HFF-Myc (cell line): ENCODE data around the gene GIMAP8.

Experiments used
- DNase-seq: peaks from one replicate; pipeline ENCODE4 v3.0.0-alpha.2; 2011; ENCODE audit warnings: low read depth; ENCODE audit errors: extremely low read depth
- H3K4me3 ChIP-seq: replicated peaks from 2 replicates; pipeline ENCODE4 v1.5.1; 2011; ENCODE audit warnings: low read depth, mild to moderate bottlenecking, control low read depth, low read length
- TF ChIP-seq, protein P1 (sequence below): IDR thresholded peaks from 2 replicates; pipeline ENCODE4 v1.5.1; 2012; ENCODE audit warnings: mild to moderate bottlenecking, low read depth, low read length, control low read depth; ENCODE audit errors: missing control alignments

Gene GIMAP8

DNA sequence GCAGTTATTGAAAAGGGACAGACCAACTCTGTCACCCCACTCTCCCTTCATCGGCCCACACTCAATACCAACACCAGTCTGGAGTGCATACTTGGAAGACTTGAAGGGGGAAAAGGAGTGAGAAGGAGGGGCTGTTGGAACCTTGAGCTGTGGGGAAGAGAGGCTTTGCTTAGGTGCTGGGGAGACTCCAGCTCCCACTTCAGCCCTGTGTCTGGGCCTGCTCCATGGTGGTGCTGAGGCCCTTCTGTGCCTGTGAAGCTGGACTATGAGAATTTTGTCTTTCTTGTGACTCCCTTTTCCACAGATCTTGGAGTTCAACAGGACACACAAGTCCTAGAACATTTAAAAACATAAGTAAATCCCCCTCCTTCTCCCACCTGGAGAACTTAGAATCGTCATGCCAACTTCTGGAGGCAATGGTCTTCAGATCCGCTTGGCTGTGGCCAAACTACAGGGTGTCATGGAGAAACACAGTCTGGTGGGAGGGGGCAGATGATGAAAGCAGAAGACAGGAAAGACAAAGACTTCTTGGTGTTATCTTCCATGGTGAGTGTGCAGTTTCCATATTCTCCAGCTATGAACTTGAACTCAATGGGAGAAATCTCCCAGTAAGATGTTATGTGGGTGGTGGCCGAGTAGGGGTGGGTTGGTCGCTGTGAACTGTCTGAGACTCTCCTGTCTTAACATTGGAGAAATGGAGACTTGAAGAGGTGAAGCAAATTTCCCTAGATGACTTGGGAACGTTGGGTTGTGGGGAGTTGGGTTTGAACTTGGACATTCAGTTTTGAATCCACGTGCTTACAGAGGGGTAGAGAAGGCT is 18.4 kb upstream of the GIMAP8 start:
- TF ChIP-seq, protein P1, sequence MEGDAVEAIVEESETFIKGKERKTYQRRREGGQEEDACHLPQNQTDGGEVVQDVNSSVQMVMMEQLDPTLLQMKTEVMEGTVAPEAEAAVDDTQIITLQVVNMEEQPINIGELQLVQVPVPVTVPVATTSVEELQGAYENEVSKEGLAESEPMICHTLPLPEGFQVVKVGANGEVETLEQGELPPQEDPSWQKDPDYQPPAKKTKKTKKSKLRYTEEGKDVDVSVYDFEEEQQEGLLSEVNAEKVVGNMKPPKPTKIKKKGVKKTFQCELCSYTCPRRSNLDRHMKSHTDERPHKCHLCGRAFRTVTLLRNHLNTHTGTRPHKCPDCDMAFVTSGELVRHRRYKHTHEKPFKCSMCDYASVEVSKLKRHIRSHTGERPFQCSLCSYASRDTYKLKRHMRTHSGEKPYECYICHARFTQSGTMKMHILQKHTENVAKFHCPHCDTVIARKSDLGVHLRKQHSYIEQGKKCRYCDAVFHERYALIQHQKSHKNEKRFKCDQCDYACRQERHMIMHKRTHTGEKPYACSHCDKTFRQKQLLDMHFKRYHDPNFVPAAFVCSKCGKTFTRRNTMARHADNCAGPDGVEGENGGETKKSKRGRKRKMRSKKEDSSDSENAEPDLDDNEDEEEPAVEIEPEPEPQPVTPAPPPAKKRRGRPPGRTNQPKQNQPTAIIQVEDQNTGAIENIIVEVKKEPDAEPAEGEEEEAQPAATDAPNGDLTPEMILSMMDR = no peak
- DNase-seq = no peak
- no peak overlapping the region for H3K4me3 ChIP-seq

DNA sequence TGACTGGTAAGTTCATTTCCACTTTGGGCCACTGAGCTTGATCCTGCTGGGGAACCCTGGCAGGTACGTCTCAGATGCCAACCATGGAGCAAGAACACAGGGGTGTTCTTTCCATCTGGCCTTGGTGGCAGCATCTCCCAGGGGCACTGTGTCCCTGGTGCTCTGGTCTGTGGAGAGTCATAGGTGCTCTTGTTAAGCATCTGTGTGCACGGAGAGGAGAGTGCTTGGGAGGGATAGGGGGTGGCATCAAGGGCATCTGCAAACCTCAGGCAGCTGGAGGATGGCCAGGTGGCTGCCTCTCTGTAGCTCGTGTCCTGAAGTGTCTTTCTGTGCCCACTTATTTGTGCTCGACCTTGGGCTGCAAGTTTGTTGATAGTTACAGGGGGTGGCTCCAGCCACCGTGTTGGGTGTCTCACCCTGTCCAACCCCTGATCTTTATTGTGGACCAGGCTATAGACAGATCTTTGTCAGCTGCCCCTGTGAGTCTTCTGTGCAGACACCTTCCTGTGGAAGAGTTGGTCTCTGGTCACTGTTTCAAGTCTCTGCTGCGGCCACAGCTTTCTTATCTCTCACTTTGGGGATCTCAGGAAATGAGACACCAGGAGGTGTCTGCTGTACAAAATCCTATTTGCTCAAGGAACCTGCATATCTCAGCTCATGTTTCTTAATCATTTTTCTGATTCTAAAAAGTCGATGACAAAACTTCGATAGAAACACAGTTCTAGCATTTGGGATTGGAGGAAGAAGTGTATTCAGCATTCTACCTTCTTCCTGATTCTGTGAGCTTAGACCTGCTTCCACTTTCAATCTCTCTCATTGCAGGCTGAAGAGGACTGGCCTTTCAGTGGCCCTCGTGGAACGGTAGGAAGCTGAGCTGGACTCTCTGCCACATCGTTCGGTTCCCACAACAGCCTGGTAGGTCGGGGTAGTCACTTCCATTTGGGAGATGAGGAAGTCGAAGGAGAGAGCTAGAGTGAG is 17.2 kb upstream of the GIMAP8 start:
- no peak for DNase-seq
- TF ChIP-seq, protein P1 = no peak
- no peak overlapping the region for H3K4me3 ChIP-seq

DNA sequence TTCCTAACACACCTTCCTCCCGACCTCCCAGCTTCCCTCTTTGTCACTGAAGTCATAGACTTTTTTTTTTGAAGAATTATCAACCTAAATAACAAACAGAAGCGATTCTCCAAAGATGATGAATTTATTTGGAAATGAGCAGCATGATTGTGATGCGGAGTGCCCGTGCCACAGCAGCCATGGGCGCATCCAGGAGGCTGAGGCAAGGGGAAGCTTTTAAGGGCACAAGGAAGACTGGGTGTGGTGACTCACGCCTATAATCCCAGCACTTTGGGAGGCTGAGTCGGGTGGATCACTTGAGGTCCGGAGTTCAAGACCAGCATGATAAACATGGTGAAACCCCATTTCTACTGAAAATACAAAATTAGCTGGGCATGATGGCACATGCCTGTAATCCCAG is 16.2 kb upstream of the GIMAP8 start:
- TF ChIP-seq, protein P1 = no peak
- H3K4me3 ChIP-seq = no peak overlapping the region
- DNase-seq = no peak

DNA sequence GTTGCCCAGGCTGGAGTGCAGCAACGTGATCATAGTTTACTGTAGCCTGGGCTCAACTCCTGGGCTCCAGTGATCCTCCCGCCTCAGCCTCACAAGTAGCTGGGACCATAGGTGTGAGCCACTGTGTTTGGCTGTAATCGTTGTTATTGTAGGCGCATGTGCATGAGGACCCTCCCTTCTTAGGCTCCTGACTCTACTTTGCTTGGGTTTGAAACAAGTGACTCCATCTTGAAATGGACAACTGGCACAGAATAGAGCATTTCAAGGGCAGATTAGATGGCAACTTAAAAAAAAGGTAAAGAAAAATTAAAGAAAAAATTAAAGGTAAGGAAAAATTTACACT is 15.4 kb upstream of the GIMAP8 start:
- TF ChIP-seq, protein P1 = no peak
- no peak for DNase-seq
- no peak overlapping the region for H3K4me3 ChIP-seq

DNA sequence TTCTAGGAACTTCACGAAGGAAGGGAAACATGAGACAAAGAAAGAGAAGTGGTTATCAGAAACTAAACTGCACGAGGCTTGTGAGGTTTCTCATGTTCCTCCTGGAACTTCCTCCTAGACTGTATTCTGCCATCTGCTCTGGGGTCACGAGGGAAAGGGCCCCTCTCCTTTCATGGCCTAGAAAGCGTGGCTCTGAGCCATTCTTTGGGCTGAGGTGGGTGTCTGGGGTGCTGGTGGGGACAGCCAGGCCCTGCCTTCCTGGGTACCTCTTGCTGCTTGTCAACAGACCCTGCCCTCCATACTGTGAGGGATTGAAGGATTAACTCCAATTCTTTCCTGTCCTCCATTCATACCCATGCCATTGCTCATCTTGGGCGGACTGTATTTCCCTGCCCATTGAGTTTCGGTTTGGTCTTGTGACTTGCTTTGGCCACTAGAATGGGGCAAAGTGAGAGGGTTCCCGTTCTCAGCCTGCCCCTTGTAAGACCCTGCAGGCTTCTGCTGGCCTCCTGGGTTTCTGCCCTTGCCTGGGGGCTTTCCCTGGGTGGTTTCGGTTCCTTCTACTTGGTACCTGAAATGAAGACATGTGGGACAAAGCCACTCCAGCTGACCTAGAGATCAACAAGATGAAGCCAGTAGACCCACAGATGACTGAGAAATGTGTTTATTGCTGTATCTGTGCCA is 14.9 kb upstream of the GIMAP8 start:
- no peak overlapping the region for H3K4me3 ChIP-seq
- DNase-seq = no peak
- TF ChIP-seq, protein P1 = no peak

DNA sequence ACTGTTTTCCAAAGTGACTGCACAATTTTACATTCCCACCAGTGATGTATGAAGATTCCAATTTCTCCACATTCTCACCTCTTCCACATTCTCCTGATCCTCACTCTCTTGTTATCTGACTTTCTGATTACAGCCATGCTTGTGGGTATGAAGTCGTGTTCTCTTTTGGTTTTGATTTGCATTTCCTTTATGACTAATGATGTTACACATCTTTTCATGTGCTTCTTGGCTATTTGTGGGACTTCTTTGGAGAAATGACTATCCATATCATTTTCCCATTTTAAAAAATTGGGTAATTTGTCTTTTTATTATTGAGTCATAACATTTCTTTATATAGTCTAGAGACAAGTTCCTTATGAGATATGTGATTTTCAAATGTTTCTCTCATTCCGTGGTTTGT is 10.5 kb upstream of the GIMAP8 start:
- DNase-seq = no peak
- no peak overlapping the region for H3K4me3 ChIP-seq
- TF ChIP-seq, protein P1 = no peak
